ENCODE data around the gene KCNMB1. TPM values are rescaled to one million over a fixed set of nuclear protein-coding genes. Genes with fewer than 3 reads are reported as not detected.

KCNMB1 gene
- total and polyA plus RNA-seq, 10 of the 15 experiments (the other 5 are each of a cell fraction or from before 2014, with no cell fraction given) = 1.2 to 3.6 (median 2.6) TPM

- TF ChIP-seq MAX (IDR thresholded peaks at IDR 0.05; ENCODE audit: low read depth, low read length) (no peak), ETV6 (conservative IDR thresholded peaks at IDR 0.05 in 1 of 2, IDR thresholded peaks at IDR 0.05 in 1 of 2; ENCODE audit: borderline replicate concordance in 1 of 2, low read depth in 1 of 2) (no peak)
Measured at GRCh38 chr5:170336065-170336464, 53.1 kb downstream of the KCNMB1 start (continued).

- SMC1A ChIA-PET (ENCODE audit: uncharacterized antibody, unreplicated experiment) = interaction anchor here (0.7 to 6.1 kb wide), 14 partner anchors 9 to 114 kb away, joined by 4 to 274 read pairs (median 8); partner anchors contain the start of gene LCP2
- CTCF ChIA-PET = interaction anchor here (1.1 to 6.1 kb wide), 12 partner anchors 12 to 111 kb away, joined by 3 to 134 read pairs (median 8); partner anchors contain the start of gene LCP2
- 74% methylated on average over 5 of the region's 5 CpGs for WGBS (ENCODE audit: insufficient coverage, insufficient replicate concordance, low lambda C conversion rate, missing lambda C conversion rate)
- Histone ChIP-seq H3K36me3 (ENCODE audit: control insufficient read depth in 2 of 2, insufficient read depth in 2 of 2, low read length in 1 of 2) (no peaks in the 10 kb centered on the region), H3K4me3 (no peak overlapping the region), H3K27me3 (replicated peaks in 1 of 2; ENCODE audit: control insufficient read depth in 2 of 2, insufficient read depth in 2 of 2, low read length in 1 of 2) (no peaks in the 10 kb centered on the region), H3K4me1 (ENCODE audit: control insufficient read depth, insufficient read depth, low read length) (peaks cover 54% of the 10 kb centered on the region), H3K9me3 (replicated peaks; ENCODE audit: control insufficient read depth, insufficient read depth, low read length) (no peaks in the 10 kb centered on the region), H3K9ac (ENCODE audit: control insufficient read depth, insufficient read depth, low read length) (no peak overlapping the region), H4K20me1 (ENCODE audit: control insufficient read depth, insufficient read depth) (no peaks in the 10 kb centered on the region), H3K27ac (ENCODE audit: control insufficient read depth, insufficient read depth) (no peak overlapping the region), H3K79me2 (ENCODE audit: control insufficient read depth, insufficient read depth, low read length) (no peaks in the 10 kb centered on the region), H3K4me2 (ENCODE audit: control insufficient read depth, insufficient read depth) (no peak overlapping the region), H2AFZ (ENCODE audit: control insufficient read depth, low read depth, low read length) (no peak overlapping the region)
- no peak for DNase-seq (ENCODE audit: low read depth, low spot score)
- intact Hi-C loops (cut with micrococcal nuclease; ENCODE audit: unreplicated experiment) = loop anchor here (5.0 to 10.0 kb wide), 2 partner anchors 53 to 230 kb away; partner anchors contain the start of genes FOXI1 and KCNMB1
- in situ Hi-C loops (cut with MboI) = loop anchor here (5.0 kb wide), 1 partner anchor 57 kb away; no protein-coding TSS in a partner anchor
- RAD21 ChIA-PET (ENCODE audit: unreplicated experiment) = interaction anchor here (1.2 to 5.9 kb wide), 7 partner anchors 16 to 108 kb away, joined by 4 to 274 read pairs (median 6); partner anchors contain the start of gene LCP2
- no peak for ATAC-seq
- POLR2A ChIA-PET = interaction anchor here (1.0 to 5.9 kb wide), 7 partner anchors 13 to 68 kb away, joined by 3 to 169 read pairs (median 3); partner anchors contain the start of gene LCP2
- no TSS peak for BruUV-seq (replicated peaks)
- TF ChIP-seq NFYA (IDR thresholded peaks at IDR 0.05; ENCODE audit: borderline replicate concordance, low read depth, low read length) (no peak), SMAD5 (IDR thresholded peaks at IDR 0.05; ENCODE audit: low read depth) (no peak)
- FAIRE-seq = no peak
Measured at GRCh38 chr5:170334626-170335025, 54.5 kb downstream of the KCNMB1 start.
